ENCODE data around the gene PSMD1. TPM values are rescaled to one million over a fixed set of nuclear protein-coding genes. Genes with fewer than 3 reads are reported as not detected.

PSMD1 gene
- total and polyA plus RNA-seq, 2 of the 8 experiments (the other 6 are each of a cell fraction or from before 2014, with no cell fraction given), result 179 to 272 TPM

DNA sequence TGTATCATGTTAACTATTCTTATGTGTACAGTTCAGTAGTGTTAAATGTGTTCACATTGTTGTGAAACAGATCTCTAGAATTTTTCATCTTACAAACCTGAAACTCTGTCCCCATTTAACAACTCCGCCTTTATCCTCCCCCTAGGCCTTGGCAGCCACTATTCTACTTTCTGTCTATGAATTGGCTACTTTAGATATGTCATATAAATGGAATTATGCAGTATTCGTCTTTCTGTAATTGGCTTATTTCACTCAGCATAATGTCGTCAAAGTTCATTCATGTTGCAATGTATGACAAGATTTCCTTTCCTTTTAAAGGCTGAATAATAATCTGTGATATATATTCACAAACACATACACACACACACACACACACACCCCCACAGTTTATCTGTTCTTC is 154.1 kb downstream of the PSMD1 start (continued):
- TF ChIP-seq CHD2 (IDR thresholded peaks at IDR 0.05; ENCODE audit: low read length) (no peak), POU5F1 (IDR thresholded peaks at IDR 0.05; ENCODE audit: low read depth, low read length) (no peak), RFX5 (IDR thresholded peaks at IDR 0.05; ENCODE audit: borderline replicate concordance, low read depth, low read length) (no peak)
